Right atrium auricular region (tissue), 2 donors: ENCODE results near the gene ZBTB38. TPM values are rescaled to one million over a fixed set of nuclear protein-coding genes. Genes with fewer than 3 reads are reported as not detected.

ENCODE experiments used
- DNase-seq: peaks from one replicate; pipeline ENCODE4 v3.0.0-alpha.2; 2019; ENCODE audit warnings: low spot score
- H3K27ac ChIP-seq, 2 donors: fragments of 200-600 bp; sonication (generic); 1 replicate in 1 of 2; 2 replicates in 1 of 2; pipeline ENCODE4 v1.5.1; 2016 to 2019
- H3K27me3 ChIP-seq, 2 donors: fragments of 200-600 bp; sonication (generic); one replicate each; pipeline versions ENCODE4 v1.5.1 to v1.6.0; 2017 to 2019
- H3K36me3 ChIP-seq: fragments of 200-600 bp; sonication (generic); one replicate; pipeline ENCODE4 v1.5.1; 2016
- H3K4me1 ChIP-seq, 2 donors: fragments of 200-600 bp; sonication (generic); one replicate each; pipeline versions ENCODE4 v1.5.1 to v1.6.0; 2017 to 2019
- H3K4me3 ChIP-seq, 2 donors: fragments of 200-600 bp; sonication (generic); 1 replicate in 1 of 2; 2 replicates in 1 of 2; pipeline ENCODE4 v1.5.1; 2017 to 2019; ENCODE audit warnings: mild to moderate bottlenecking in 1 of 2, moderate library complexity in 1 of 2
- H3K9me3 ChIP-seq, 2 donors: fragments of 200-600 bp; sonication (generic); one replicate each; pipeline ENCODE4 v1.5.1; 2019
- total RNA-seq, 2 donors: library from RNA; depleted of rRNA; stranded (reverse); fragments of >200 nt; gene quantifications; one replicate each; pipeline ENCODE4 v1.1.0, GENCODE V29; 2016
- TF ChIP-seq, protein P1 (sequence below), 2 donors: fragments of 200-600 bp; sonication (generic); IDR thresholded peaks; one replicate each; pipeline ENCODE4 v1.5.1; 2019; ENCODE audit warnings: antibody characterized with exemption in 2 of 2

ZBTB38 gene
- total RNA-seq, 2 donors from 2014 or later: 120 to 127 TPM

DNA sequence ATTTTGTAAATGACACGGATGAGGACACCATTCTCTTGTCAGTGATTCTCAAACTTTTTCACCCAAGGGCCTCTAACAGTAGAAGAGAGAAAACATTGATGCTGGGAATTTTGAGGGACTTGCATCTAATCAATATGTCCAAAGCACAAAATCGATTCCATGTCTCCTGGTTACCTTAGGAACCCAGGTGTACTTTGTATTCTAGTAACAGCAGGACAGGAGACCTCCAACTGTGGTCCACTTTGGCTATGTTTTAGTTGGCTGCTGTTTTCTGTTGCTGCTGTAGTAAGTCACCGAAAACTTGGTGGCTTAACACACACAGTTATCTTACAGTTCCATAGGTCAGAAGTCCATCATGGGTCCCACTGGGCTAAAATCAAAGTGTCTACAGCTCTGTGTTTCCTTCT, 24.4 kb upstream of the ZBTB38 start:
- no peak for DNase-seq
- no peaks in the 10 kb centered on the region for H3K36me3 ChIP-seq
- TF ChIP-seq, protein P1, sequence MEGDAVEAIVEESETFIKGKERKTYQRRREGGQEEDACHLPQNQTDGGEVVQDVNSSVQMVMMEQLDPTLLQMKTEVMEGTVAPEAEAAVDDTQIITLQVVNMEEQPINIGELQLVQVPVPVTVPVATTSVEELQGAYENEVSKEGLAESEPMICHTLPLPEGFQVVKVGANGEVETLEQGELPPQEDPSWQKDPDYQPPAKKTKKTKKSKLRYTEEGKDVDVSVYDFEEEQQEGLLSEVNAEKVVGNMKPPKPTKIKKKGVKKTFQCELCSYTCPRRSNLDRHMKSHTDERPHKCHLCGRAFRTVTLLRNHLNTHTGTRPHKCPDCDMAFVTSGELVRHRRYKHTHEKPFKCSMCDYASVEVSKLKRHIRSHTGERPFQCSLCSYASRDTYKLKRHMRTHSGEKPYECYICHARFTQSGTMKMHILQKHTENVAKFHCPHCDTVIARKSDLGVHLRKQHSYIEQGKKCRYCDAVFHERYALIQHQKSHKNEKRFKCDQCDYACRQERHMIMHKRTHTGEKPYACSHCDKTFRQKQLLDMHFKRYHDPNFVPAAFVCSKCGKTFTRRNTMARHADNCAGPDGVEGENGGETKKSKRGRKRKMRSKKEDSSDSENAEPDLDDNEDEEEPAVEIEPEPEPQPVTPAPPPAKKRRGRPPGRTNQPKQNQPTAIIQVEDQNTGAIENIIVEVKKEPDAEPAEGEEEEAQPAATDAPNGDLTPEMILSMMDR (IDR thresholded peaks at IDR 0.05): no peak
- H3K27ac ChIP-seq: no peak overlapping the region
- H3K4me1 ChIP-seq: no peaks in the 10 kb centered on the region
- H3K4me3 ChIP-seq: no peak overlapping the region
- H3K9me3 ChIP-seq: no peaks in the 10 kb centered on the region
- H3K27me3 ChIP-seq: no peaks in the 10 kb centered on the region

DNA sequence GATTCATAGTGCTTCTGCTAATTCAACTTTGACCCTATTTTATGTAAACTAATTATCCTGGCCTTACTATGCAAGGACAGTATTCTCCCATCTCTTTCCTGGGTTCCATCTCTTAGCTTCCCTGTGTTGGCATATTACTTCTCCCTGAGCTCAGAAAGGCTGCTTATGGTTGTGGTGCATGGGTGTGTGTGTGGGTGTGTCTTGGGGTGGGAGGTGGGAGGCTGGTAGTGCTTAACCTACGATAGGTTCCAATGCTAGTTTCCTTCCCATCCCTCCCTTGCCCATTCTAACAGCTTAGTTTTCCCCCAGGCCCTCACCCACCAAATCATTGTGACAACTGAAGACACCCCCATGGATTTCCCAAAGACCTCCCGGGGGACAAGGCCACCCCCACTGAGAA, 22.8 kb upstream of the ZBTB38 start:
- no peak for DNase-seq
- no peaks in the 10 kb centered on the region for H3K36me3 ChIP-seq
- no peaks in the 10 kb centered on the region for H3K4me1 ChIP-seq
- TF ChIP-seq, protein P1 (IDR thresholded peaks at IDR 0.05): no peak
- no peaks in the 10 kb centered on the region for H3K9me3 ChIP-seq
- H3K27me3 ChIP-seq: no peaks in the 10 kb centered on the region
- H3K27ac ChIP-seq: no peak overlapping the region
- no peak overlapping the region for H3K4me3 ChIP-seq

DNA sequence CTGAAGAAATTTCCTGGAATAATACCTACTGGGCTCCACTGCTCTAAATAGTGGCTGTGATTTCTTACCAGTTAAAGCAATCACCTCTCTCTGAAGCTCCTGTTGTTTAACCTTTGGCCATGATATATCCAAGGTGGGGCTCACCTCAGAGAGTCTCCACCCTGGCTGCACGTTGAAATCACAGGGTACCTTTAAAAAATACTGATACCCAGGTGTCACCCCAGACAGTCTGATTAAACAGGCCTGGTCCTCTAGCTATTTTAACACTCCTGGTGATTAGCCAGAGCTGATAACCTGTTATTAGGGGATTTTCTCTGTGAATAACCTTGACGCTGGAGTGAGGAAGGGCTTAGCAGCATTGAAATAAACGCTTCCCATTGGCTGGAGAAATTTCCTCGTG, 22.3 kb upstream of the ZBTB38 start:
- Histone ChIP-seq H3K4me3 (no peak overlapping the region), H3K4me1 (no peaks in the 10 kb centered on the region), H3K36me3 (no peaks in the 10 kb centered on the region), H3K27me3 (no peaks in the 10 kb centered on the region), H3K9me3 (no peaks in the 10 kb centered on the region), H3K27ac (no peak overlapping the region)
- TF ChIP-seq, protein P1 (IDR thresholded peaks at IDR 0.05): no peak
- DNase-seq: no peak

DNA sequence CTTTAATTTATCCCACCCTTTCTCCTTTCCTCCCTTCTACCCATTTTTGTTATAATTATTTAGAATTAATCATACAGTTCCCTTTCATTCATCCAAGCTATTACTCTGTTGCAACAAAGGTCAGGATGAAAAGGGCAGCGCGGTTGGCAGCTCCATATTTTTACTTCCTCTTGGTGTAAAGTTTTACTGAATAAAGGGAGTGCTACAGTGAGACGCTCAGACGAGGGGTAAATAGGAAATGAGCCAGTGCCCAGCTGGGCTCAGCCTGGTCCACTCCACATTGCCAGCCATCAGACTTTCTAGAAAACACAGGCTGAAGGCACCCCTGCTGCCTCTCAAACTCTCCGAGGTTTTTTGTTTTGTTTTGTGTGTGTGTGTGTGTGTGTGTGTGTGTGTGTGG, 21.9 kb upstream of the ZBTB38 start:
- TF ChIP-seq, protein P1 (IDR thresholded peaks at IDR 0.05): no peak
- Histone ChIP-seq H3K27me3 (no peaks in the 10 kb centered on the region), H3K36me3 (no peaks in the 10 kb centered on the region), H3K9me3 (no peaks in the 10 kb centered on the region), H3K4me1 (no peaks in the 10 kb centered on the region), H3K4me3 (no peak overlapping the region), H3K27ac (no peak overlapping the region)
- DNase-seq: no peak

DNA sequence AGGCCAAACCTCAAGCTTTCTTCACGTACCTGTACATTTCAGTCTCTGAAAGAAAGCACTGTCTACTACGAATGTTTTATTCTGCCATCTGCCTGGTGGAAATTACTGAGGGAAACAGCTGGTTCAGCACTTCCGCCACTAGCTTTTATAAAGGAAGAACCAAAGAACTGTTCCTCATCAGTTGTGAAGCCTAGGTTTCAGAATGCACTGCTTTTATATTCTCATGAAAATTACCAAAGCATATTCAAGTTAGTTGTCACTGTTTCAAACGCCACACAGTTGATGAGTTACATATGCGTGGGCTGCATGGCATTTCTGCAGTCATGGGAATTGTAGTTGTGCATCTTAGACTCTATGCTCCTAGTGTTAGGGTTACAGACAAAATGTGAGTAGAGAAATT, 21.5 kb upstream of the ZBTB38 start:
- H3K4me1 ChIP-seq: no peaks in the 10 kb centered on the region
- no peak overlapping the region for H3K27ac ChIP-seq
- H3K27me3 ChIP-seq: no peaks in the 10 kb centered on the region
- H3K4me3 ChIP-seq: no peak overlapping the region
- H3K9me3 ChIP-seq: no peaks in the 10 kb centered on the region
- H3K36me3 ChIP-seq: no peaks in the 10 kb centered on the region
- DNase-seq: no peak
- TF ChIP-seq, protein P1 (IDR thresholded peaks at IDR 0.05): no peak

DNA sequence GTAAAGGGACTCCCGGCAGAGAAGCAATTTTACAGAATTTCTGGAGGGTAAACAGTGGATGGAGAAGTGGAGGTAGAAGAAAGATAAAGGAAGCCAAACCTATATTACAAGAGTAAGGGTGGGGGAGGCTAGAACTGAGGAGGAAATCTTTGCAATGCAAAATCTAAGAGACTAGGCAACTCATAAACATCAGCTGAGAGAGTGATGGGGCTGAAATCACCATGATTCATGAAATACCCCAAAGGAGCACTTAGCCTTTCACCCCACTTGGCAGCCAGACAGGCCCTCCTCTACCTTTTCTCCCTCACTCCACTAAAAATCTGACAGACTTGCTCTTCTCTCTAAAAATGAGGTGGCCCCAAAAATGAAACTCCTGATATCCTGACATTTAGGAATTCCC, 19.5 kb upstream of the ZBTB38 start:
- no peak for DNase-seq

More for the DNA sequence above, 19.5 kb upstream of the ZBTB38 start:
- H3K27me3 ChIP-seq: no peaks in the 10 kb centered on the region
- no peak overlapping the region for H3K27ac ChIP-seq
- TF ChIP-seq, protein P1 (IDR thresholded peaks at IDR 0.05): no peak
- no peak overlapping the region for H3K4me3 ChIP-seq
- no peaks in the 10 kb centered on the region for H3K36me3 ChIP-seq
- no peaks in the 10 kb centered on the region for H3K4me1 ChIP-seq
- H3K9me3 ChIP-seq: no peaks in the 10 kb centered on the region
